H9 (cell line): Measurements from ENCODE around the gene MRM2. TPM values are rescaled to one million over a fixed set of nuclear protein-coding genes. Genes with fewer than 3 reads are reported as not detected.

Experiments used
- DNase-seq: peaks from one replicate; pipeline ENCODE4 v3.0.0-alpha.2; 2017
- H2AFZ ChIP-seq: one replicate; pipeline ENCODE4 v1.6.1; 2013; ENCODE audit warnings: mild to moderate bottlenecking, low read length, control low read depth, moderate library complexity
- H2AK5ac ChIP-seq: 2 replicates; pipeline ENCODE4 v1.6.1; 2013; ENCODE audit warnings: low read length, control low read depth, mixed read lengths; ENCODE audit not compliant: insufficient read length
- H2BK120ac ChIP-seq: one replicate; pipeline ENCODE4 v1.6.1; 2013; ENCODE audit warnings: low read depth, mild to moderate bottlenecking, low read length, control low read depth, inconsistent platforms; ENCODE audit not compliant: poor library complexity, severe bottlenecking
- H2BK12ac ChIP-seq: 2 replicates; pipeline ENCODE4 v1.6.1; 2013; ENCODE audit warnings: low read length, control low read depth, mixed read lengths, low read depth; ENCODE audit not compliant: insufficient read length
- H2BK15ac ChIP-seq: 2 replicates; pipeline ENCODE4 v1.6.1; 2013; ENCODE audit warnings: low read depth, low read length, control low read depth
- H2BK20ac ChIP-seq: one replicate; pipeline ENCODE4 v1.6.1; 2013; ENCODE audit warnings: low read depth, mild to moderate bottlenecking, low read length, control low read depth, inconsistent platforms; ENCODE audit not compliant: poor library complexity, severe bottlenecking
- H2BK5ac ChIP-seq: 2 replicates; pipeline ENCODE4 v1.6.1; 2013; ENCODE audit warnings: low read length, control low read depth, mixed read lengths; ENCODE audit not compliant: insufficient read length
- H3K14ac ChIP-seq: 2 replicates; pipeline ENCODE4 v1.6.1; 2013; ENCODE audit warnings: low read length, control low read depth; ENCODE audit not compliant: insufficient read depth
- H3K18ac ChIP-seq: 2 replicates; pipeline ENCODE4 v1.6.1; 2013; ENCODE audit warnings: low read depth, mild to moderate bottlenecking, mixed read lengths, low read length, control low read depth; ENCODE audit not compliant: insufficient read length
- H3K23ac ChIP-seq: 2 replicates; pipeline ENCODE4 v1.6.1; 2013; ENCODE audit warnings: low read length, control low read depth, mixed read lengths, low read depth; ENCODE audit not compliant: insufficient read length
- H3K23me2 ChIP-seq: 2 replicates; pipeline ENCODE4 v1.6.1; 2013; ENCODE audit warnings: low read depth, mild to moderate bottlenecking, mixed read lengths, low read length, control low read depth; ENCODE audit not compliant: insufficient read length, poor library complexity, severe bottlenecking
- H3K27ac ChIP-seq: 2 replicates; pipeline ENCODE4 v1.5.1; 2013; ENCODE audit warnings: low read length, control low read depth, mixed read lengths, low read depth; ENCODE audit not compliant: insufficient read length
- H3K27me3 ChIP-seq: 2 replicates; pipeline ENCODE4 v1.6.1; 2013; ENCODE audit warnings: low read length, control low read depth, inconsistent platforms; ENCODE audit not compliant: insufficient read depth
- H3K4ac ChIP-seq: 2 replicates; pipeline ENCODE4 v1.6.1; 2013; ENCODE audit warnings: low read depth, mild to moderate bottlenecking, control low read depth, inconsistent platforms, low read length, moderate library complexity
- H3K4me1 ChIP-seq: 2 replicates; pipeline ENCODE4 v1.6.1; 2013; ENCODE audit warnings: low read length, control low read depth, inconsistent platforms; ENCODE audit not compliant: insufficient read depth
- H3K4me2 ChIP-seq: 2 replicates; pipeline ENCODE4 v1.6.1; 2013; ENCODE audit warnings: low read length, control low read depth, mixed read lengths; ENCODE audit not compliant: insufficient read length, insufficient read depth
- H3K56ac ChIP-seq: 2 replicates; pipeline ENCODE4 v1.6.1; 2013; ENCODE audit warnings: low read depth, mild to moderate bottlenecking, mixed read lengths, low read length, control low read depth; ENCODE audit not compliant: insufficient read length
- H3K79me1 ChIP-seq: 2 replicates; pipeline ENCODE4 v1.6.1; 2013; ENCODE audit warnings: low read depth, mild to moderate bottlenecking, moderate library complexity, low read length, control low read depth, inconsistent platforms; ENCODE audit not compliant: insufficient read depth, poor library complexity, severe bottlenecking
- H3K79me2 ChIP-seq: 2 replicates; pipeline ENCODE4 v1.6.1; 2013; ENCODE audit warnings: low read length, control low read depth, inconsistent platforms; ENCODE audit not compliant: insufficient read depth
- H3K9ac ChIP-seq: 2 replicates; pipeline ENCODE4 v1.6.1; 2013; ENCODE audit warnings: low read length, control low read depth, mixed read lengths; ENCODE audit not compliant: insufficient read length; ENCODE audit errors: extremely low read depth
- H3K9me3 ChIP-seq: one replicate; pipeline ENCODE4 v1.6.1; 2013; ENCODE audit warnings: low read depth, low read length, inconsistent platforms; ENCODE audit not compliant: control insufficient read depth
- H3T11ph ChIP-seq: one replicate; pipeline ENCODE4 v1.6.1; 2013; ENCODE audit warnings: mild to moderate bottlenecking, low read length, control low read depth, inconsistent platforms
- H4K20me1 ChIP-seq: one replicate; pipeline ENCODE4 v1.6.1; 2013; ENCODE audit not compliant: control insufficient read depth, insufficient read length, insufficient read depth
- H4K5ac ChIP-seq: 2 replicates; pipeline ENCODE4 v1.6.1; 2013; ENCODE audit warnings: low read depth, mild to moderate bottlenecking, mixed read lengths, low read length, control low read depth; ENCODE audit not compliant: insufficient read length
- H4K8ac ChIP-seq: replicated peaks from 2 replicates; pipeline ENCODE4 v1.6.1; 2013; ENCODE audit warnings: low read length, control low read depth, mixed read lengths, low read depth; ENCODE audit not compliant: insufficient read length
- H4K91ac ChIP-seq: 2 replicates; pipeline ENCODE4 v1.6.1; 2013; ENCODE audit warnings: low read depth, mild to moderate bottlenecking, moderate library complexity, mixed read lengths, low read length, control low read depth; ENCODE audit not compliant: insufficient read length
- H3K27ac Mint-ChIP-seq, 3 experiments: 2 replicates in 2 of 3; 3 replicates in 1 of 3; pipeline ENCODE4 v1.8.0; 2020 to 2021; ENCODE audit warnings: mixed read lengths in 3 of 3, mild to moderate bottlenecking in 1 of 3, moderate library complexity in 1 of 3
- H3K27me3 Mint-ChIP-seq: 2 replicates; pipeline ENCODE4 v1.8.0; 2021; ENCODE audit warnings: low read depth, mild to moderate bottlenecking, moderate library complexity, mixed read lengths
- H3K36me3 Mint-ChIP-seq, 3 experiments: 2 replicates in 2 of 3; 3 replicates in 1 of 3; pipeline ENCODE4 v1.8.0; 2020 to 2021; ENCODE audit warnings: low read depth in 3 of 3, mixed read lengths in 3 of 3; ENCODE audit not compliant: insufficient read depth in 1 of 3
- H3K4me1 Mint-ChIP-seq, 2 experiments: 2 replicates each; pipeline ENCODE4 v1.8.0; 2020; ENCODE audit warnings: mixed read lengths in 2 of 2
- H3K4me3 Mint-ChIP-seq, 2 experiments: 2 replicates in 1 of 2; 3 replicates in 1 of 2; pipeline ENCODE4 v1.8.0; 2020 to 2021; ENCODE audit warnings: mild to moderate bottlenecking in 2 of 2, mixed read lengths in 2 of 2, moderate library complexity in 1 of 2
- H3K9me3 Mint-ChIP-seq, 2 experiments: 2 replicates in 1 of 2; 3 replicates in 1 of 2; pipeline ENCODE4 v1.8.0; 2020; ENCODE audit warnings: mild to moderate bottlenecking in 2 of 2, mixed read lengths in 2 of 2, moderate library complexity in 1 of 2
- CTCF ChIP-seq: fragments of 200-600 bp; sonication (generic); conservative IDR thresholded peaks from 3 replicates; pipeline ENCODE4 v1.8.0; 2021; ENCODE audit warnings: antibody characterized with exemption, mild to moderate bottlenecking
- WGBS: extraction: QIAGEN DNeasy Blood & Tissue Kit; methylation state at CpG from one replicate; pipeline ENCODE4 v1.1.7; 2013; ENCODE audit warnings: missing lambda C conversion rate, low lambda C conversion rate, mixed read lengths; ENCODE audit not compliant: insufficient read length; ENCODE audit errors: extremely low coverage; 5-methylcytosine and 5-hydroxymethylcytosine counted together
- total RNA-seq: library from RNA; stranded (reverse); gene quantifications from 2 replicates; pipeline ENCODE4 v1.2.1, GENCODE V29; 2021

The MRM2 gene
- total RNA-seq, 1 experiment from 2014 or later: 59.0 TPM

- Histone ChIP-seq H2AFZ (no peak overlapping the region), H4K20me1 (no peaks in the 10 kb centered on the region), H3K56ac (no peak overlapping the region), H2AK5ac (no peak overlapping the region), H3K14ac (no peak overlapping the region), H4K5ac (no peak overlapping the region), H2BK15ac (no peak overlapping the region), H3K23ac (no peak overlapping the region), H3K79me1 (no peaks in the 10 kb centered on the region), H3T11ph (no peak overlapping the region), H3K9ac (no peak overlapping the region), H3K4me2 (no peak overlapping the region), H4K8ac (no peak overlapping the region), H3K27me3 (no peaks in the 10 kb centered on the region), H3K18ac (no peak overlapping the region), H2BK120ac (no peak overlapping the region), H3K27ac (no peak overlapping the region), H3K4me1 (no peaks in the 10 kb centered on the region), H3K4ac (no peak overlapping the region), H2BK5ac (no peak overlapping the region), H2BK20ac (no peak overlapping the region), H3K9me3 (no peaks in the 10 kb centered on the region), H2BK12ac (no peak overlapping the region), H4K91ac (no peak overlapping the region), H3K23me2 (no peaks in the 10 kb centered on the region), H3K79me2 (no peaks in the 10 kb centered on the region; the same call in 1 of the 2 replicates)
- H3K4me3 Mint-ChIP-seq: no peak overlapping the region
- no peak for DNase-seq
- H3K27me3 Mint-ChIP-seq: no peaks in the 10 kb centered on the region
- H3K9me3 Mint-ChIP-seq: no peaks in the 10 kb centered on the region
- TF ChIP-seq CTCF: no peak
- no peaks in the 10 kb centered on the region; a peak in 3 of 7 replicates for H3K36me3 Mint-ChIP-seq
- no peaks in the 10 kb centered on the region for H3K4me1 Mint-ChIP-seq
- WGBS: no CpG with 5 or more reads among the region's 8 CpGs
- peak overlapping the region in 1 of 3 experiments; percentile 38; a peak in 2 of 7 replicates for H3K27ac Mint-ChIP-seq
Observed at GRCh38 chr7:2288503-2288902, 46.5 kb upstream of the MRM2 start.
